VCaP (cell line): ENCODE data around the gene SHROOM3.
"Not testable (repeated sequence)": the region's sequence is repeated elsewhere in the genome, so short reads cannot be mapped to it uniquely, and the experiment has no call there.

Experiments used
- H3K27ac ChIP-seq: fragments of 450-650 bp; 2 replicates; pipeline ENCODE4 v1.5.1; 2017
- CTCF ChIP-seq: fragments of 450-650 bp; conservative IDR thresholded peaks from 2 replicates; pipeline ENCODE4 v1.5.1; 2017; ENCODE audit warnings: mild to moderate bottlenecking, moderate library complexity

Gene SHROOM3

GRCh38 chr4:76448211-76448610, 13.2 kb downstream of the SHROOM3 start:
- TF ChIP-seq CTCF, result no peak

GRCh38 chr4:76449362-76449767, 14.3 kb downstream of the SHROOM3 start:
- H3K27ac ChIP-seq, result no peak overlapping the region
- TF ChIP-seq CTCF, result no peak

More at GRCh38 chr4:76448211-76448610, 13.2 kb downstream of the SHROOM3 start:
- no peak overlapping the region for H3K27ac ChIP-seq

- no peak overlapping the region for H3K27ac ChIP-seq
- no peak for TF ChIP-seq CTCF
Observed at GRCh38 chr4:76449833-76450232, 14.8 kb downstream of the SHROOM3 start.

GRCh38 chr4:76453232-76453631, 18.2 kb downstream of the SHROOM3 start:
- no peak for TF ChIP-seq CTCF
- no peak overlapping the region for H3K27ac ChIP-seq

- H3K27ac ChIP-seq, result not testable (repeated sequence)
Observed at GRCh38 chr4:76454073-76454472, 19.0 kb downstream of the SHROOM3 start.

GRCh38 chr4:76457885-76458284, 22.9 kb downstream of the SHROOM3 start:
- H3K27ac ChIP-seq, result no peak overlapping the region
- no peak for TF ChIP-seq CTCF

- TF ChIP-seq CTCF, result no peak
- H3K27ac ChIP-seq, result no peak overlapping the region
Observed at GRCh38 chr4:76458297-76458696, 23.3 kb downstream of the SHROOM3 start.

- no peak overlapping the region; the same call in 1 of the 2 replicates for H3K27ac ChIP-seq
Observed at GRCh38 chr4:76458825-76459224, 23.8 kb downstream of the SHROOM3 start.

More at GRCh38 chr4:76458825-76459224, 23.8 kb downstream of the SHROOM3 start:
- TF ChIP-seq CTCF, result no peak
